ENCODE data around the gene SARDH. TPM values are rescaled to one million over a fixed set of nuclear protein-coding genes. Genes with fewer than 3 reads are reported as not detected.
A peak's percentile ranks its signal among the peaks of the same experiment; 100 is the strongest.

The SARDH gene
- total and polyA plus RNA-seq, 2 of the 13 experiments (the other 11 are each of a cell fraction or from before 2014, with no cell fraction given): 11.6 to 34.9 TPM

DNA sequence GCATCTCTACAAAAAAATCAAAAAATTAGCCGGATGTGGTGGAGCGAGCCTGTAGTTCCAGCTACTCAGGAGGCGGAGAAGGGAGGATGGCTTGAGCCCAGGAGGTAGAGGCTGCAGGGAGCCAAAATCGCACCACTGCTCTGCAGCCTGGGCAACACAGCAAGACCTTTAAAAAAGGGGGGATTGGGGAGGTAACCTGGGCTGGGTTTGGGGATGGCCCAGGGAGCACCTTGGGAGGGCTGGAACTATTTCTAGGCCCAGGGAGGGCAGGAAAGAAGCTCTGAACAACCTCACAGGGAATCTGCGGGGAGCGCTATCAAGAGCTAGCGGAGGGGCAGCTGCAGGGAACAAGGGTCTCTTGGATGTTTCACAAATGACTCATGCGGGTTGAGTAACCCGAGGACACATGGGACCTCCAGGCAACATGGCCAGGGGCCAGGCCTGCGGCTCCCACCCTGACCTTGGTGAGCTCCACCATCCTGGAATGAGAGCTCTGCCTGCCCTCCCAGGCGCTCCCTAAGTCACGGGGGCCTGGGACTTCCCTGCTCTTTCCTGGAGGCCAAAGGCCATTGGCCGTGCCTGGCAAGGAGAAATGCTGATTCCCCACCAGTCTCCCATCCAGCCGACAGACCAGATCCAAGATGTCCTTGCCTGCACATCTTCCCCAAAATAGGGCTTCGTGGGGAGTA, 23.4 kb downstream of the SARDH start (continued):
- TF ChIP-seq HMG20B (CRISPR knock-in tag; conservative IDR thresholded peaks at IDR 0.05) (peak; percentile 74; the same call in 1 of the 2 replicates), RFXAP (CRISPR knock-in tag; IDR thresholded peaks at IDR 0.05; ENCODE audit: borderline replicate concordance) (no peak; the same call in 1 of the 2 replicates), PHF21A (CRISPR knock-in tag; IDR thresholded peaks at IDR 0.05) (peak; percentile 96), GTF3A (CRISPR knock-in tag; conservative IDR thresholded peaks at IDR 0.05) (no peak), MEF2D (CRISPR knock-in tag; IDR thresholded peaks at IDR 0.05) (peak; percentile 72), ZNF34 (CRISPR knock-in tag; IDR thresholded peaks at IDR 0.05; ENCODE audit: borderline replicate concordance) (no peak)
- TF ChIP-seq, protein P1, sequence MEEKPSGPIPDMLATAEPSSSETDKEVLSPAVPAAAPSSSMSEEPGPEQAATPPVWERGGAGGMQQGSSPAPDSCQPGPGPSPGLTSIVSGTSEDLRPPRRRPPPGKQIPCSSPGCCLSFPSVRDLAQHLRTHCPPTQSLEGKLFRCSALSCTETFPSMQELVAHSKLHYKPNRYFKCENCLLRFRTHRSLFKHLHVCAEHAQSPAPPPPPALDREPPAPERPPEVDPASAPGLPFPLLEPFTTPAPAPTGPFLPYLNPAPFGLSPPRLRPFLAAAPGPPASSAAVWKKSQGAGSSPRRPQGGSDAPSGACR (CRISPR knock-in tag; IDR thresholded peaks at IDR 0.05): no peak
- TF ChIP-seq, protein P2, sequence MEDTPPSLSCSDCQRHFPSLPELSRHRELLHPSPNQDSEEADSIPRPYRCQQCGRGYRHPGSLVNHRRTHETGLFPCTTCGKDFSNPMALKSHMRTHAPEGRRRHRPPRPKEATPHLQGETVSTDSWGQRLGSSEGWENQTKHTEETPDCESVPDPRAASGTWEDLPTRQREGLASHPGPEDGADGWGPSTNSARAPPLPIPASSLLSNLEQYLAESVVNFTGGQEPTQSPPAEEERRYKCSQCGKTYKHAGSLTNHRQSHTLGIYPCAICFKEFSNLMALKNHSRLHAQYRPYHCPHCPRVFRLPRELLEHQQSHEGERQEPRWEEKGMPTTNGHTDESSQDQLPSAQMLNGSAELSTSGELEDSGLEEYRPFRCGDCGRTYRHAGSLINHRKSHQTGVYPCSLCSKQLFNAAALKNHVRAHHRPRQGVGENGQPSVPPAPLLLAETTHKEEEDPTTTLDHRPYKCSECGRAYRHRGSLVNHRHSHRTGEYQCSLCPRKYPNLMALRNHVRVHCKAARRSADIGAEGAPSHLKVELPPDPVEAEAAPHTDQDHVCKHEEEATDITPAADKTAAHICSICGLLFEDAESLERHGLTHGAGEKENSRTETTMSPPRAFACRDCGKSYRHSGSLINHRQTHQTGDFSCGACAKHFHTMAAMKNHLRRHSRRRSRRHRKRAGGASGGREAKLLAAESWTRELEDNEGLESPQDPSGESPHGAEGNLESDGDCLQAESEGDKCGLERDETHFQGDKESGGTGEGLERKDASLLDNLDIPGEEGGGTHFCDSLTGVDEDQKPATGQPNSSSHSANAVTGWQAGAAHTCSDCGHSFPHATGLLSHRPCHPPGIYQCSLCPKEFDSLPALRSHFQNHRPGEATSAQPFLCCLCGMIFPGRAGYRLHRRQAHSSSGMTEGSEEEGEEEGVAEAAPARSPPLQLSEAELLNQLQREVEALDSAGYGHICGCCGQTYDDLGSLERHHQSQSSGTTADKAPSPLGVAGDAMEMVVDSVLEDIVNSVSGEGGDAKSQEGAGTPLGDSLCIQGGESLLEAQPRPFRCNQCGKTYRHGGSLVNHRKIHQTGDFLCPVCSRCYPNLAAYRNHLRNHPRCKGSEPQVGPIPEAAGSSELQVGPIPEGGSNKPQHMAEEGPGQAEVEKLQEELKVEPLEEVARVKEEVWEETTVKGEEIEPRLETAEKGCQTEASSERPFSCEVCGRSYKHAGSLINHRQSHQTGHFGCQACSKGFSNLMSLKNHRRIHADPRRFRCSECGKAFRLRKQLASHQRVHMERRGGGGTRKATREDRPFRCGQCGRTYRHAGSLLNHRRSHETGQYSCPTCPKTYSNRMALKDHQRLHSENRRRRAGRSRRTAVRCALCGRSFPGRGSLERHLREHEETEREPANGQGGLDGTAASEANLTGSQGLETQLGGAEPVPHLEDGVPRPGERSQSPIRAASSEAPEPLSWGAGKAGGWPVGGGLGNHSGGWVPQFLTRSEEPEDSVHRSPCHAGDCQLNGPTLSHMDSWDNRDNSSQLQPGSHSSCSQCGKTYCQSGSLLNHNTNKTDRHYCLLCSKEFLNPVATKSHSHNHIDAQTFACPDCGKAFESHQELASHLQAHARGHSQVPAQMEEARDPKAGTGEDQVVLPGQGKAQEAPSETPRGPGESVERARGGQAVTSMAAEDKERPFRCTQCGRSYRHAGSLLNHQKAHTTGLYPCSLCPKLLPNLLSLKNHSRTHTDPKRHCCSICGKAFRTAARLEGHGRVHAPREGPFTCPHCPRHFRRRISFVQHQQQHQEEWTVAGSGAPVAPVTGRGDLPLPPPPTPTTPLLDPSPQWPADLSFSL (CRISPR knock-in tag; IDR thresholded peaks at IDR 0.05): no peak
- TF ChIP-seq, protein P3, sequence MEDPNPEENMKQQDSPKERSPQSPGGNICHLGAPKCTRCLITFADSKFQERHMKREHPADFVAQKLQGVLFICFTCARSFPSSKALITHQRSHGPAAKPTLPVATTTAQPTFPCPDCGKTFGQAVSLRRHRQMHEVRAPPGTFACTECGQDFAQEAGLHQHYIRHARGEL (CRISPR knock-in tag; IDR thresholded peaks at IDR 0.05): no peak
- TF ChIP-seq, protein P4, sequence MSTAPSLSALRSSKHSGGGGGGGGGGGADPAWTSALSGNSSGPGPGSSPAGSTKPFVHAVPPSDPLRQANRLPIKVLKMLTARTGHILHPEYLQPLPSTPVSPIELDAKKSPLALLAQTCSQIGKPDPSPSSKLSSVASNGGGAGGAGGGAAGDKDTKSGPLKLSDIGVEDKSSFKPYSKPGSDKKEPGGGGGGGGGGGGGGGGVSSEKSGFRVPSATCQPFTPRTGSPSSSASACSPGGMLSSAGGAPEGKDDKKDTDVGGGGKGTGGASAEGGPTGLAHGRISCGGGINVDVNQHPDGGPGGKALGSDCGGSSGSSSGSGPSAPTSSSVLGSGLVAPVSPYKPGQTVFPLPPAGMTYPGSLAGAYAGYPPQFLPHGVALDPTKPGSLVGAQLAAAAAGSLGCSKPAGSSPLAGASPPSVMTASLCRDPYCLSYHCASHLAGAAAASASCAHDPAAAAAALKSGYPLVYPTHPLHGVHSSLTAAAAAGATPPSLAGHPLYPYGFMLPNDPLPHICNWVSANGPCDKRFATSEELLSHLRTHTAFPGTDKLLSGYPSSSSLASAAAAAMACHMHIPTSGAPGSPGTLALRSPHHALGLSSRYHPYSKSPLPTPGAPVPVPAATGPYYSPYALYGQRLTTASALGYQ (CRISPR knock-in tag; IDR thresholded peaks at IDR 0.05): peak; percentile 73; the same call in 1 of the 2 replicates
- TF ChIP-seq, protein P5, sequence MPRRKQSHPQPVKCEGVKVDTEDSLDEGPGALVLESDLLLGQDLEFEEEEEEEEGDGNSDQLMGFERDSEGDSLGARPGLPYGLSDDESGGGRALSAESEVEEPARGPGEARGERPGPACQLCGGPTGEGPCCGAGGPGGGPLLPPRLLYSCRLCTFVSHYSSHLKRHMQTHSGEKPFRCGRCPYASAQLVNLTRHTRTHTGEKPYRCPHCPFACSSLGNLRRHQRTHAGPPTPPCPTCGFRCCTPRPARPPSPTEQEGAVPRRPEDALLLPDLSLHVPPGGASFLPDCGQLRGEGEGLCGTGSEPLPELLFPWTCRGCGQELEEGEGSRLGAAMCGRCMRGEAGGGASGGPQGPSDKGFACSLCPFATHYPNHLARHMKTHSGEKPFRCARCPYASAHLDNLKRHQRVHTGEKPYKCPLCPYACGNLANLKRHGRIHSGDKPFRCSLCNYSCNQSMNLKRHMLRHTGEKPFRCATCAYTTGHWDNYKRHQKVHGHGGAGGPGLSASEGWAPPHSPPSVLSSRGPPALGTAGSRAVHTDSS (CRISPR knock-in tag; conservative IDR thresholded peaks at IDR 0.05): no peak
- TF ChIP-seq, protein P6, sequence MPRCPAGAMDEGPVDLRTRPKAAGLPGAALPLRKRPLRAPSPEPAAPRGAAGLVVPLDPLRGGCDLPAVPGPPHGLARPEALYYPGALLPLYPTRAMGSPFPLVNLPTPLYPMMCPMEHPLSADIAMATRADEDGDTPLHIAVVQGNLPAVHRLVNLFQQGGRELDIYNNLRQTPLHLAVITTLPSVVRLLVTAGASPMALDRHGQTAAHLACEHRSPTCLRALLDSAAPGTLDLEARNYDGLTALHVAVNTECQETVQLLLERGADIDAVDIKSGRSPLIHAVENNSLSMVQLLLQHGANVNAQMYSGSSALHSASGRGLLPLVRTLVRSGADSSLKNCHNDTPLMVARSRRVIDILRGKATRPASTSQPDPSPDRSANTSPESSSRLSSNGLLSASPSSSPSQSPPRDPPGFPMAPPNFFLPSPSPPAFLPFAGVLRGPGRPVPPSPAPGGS (CRISPR knock-in tag; IDR thresholded peaks at IDR 0.05): peak; percentile 32; the same call in 1 of the 2 replicates
